SK-N-MC (cell line): Measurements from ENCODE around the gene STPG2.

Experiments
- EZH2 ChIP-seq: fragments of 200-600 bp; sonication (generic); IDR thresholded peaks from one replicate; pipeline ENCODE4 v1.6.1; 2017; ENCODE audit warnings: antibody characterized with exemption
- FOXP2 ChIP-seq: optimal IDR thresholded peaks from 2 replicates; pipeline ENCODE3; 2011; ENCODE audit warnings: mild to moderate bottlenecking, moderate library complexity; ENCODE audit not compliant: insufficient read depth; ENCODE audit errors: extremely low read length, control extremely low read depth
- POLR2AphosphoS5 ChIP-seq: IDR thresholded peaks from 2 replicates; pipeline ENCODE4 v1.6.1; 2012; ENCODE audit warnings: mild to moderate bottlenecking, low read depth, low read length, borderline replicate concordance

GRCh38 chr4:97643179-97643578 lies 500.1 kb downstream of the STPG2 start:
- TF ChIP-seq POLR2AphosphoS5 (no peak), EZH2 (no peak), FOXP2 (no peak)
